GM12892 (cell line): ENCODE results near the gene LIG4. TPM values are rescaled to one million over a fixed set of nuclear protein-coding genes. Genes with fewer than 3 reads are reported as not detected.
"Not testable (repeated sequence)": the region's sequence is repeated elsewhere in the genome, so short reads cannot be mapped to it uniquely, and the experiment has no call there.

Experiments used
- DNase-seq: peaks from one replicate; pipeline ENCODE4 v3.0.0; 2011; ENCODE audit not compliant: insufficient read length
- FAIRE-seq: peaks from 2 replicates; lab custom pipeline; 2011; peaks lifted over from hg19 to GRCh38; lab: Jason Lieb, UNC
- POLR2A ChIP-seq: IDR thresholded peaks from 2 replicates; pipeline ENCODE4 v1.6.1; 2011; ENCODE audit warnings: low read depth, low read length, control low read depth
- POLR2AphosphoS5 ChIP-seq: IDR thresholded peaks from 2 replicates; pipeline ENCODE4 v1.6.1; 2011; ENCODE audit warnings: low read depth, low read length, control low read depth
- TAF1 ChIP-seq: IDR thresholded peaks from 2 replicates; pipeline ENCODE4 v1.6.1; 2011; ENCODE audit warnings: low read depth, mild to moderate bottlenecking, control low read depth, low read length, borderline replicate concordance
- polyA plus RNA-seq: library from polyadenylated mRNA; unstranded; fragments of >200 nt; gene quantifications from one replicate; pipeline ENCODE4 v1.2.1, GENCODE V29; 2012; ENCODE audit warnings: missing spikeins, inconsistent platforms; ENCODE audit not compliant: missing spikeins

LIG4 gene
- polyA plus RNA-seq = 7.0 TPM

DNA sequence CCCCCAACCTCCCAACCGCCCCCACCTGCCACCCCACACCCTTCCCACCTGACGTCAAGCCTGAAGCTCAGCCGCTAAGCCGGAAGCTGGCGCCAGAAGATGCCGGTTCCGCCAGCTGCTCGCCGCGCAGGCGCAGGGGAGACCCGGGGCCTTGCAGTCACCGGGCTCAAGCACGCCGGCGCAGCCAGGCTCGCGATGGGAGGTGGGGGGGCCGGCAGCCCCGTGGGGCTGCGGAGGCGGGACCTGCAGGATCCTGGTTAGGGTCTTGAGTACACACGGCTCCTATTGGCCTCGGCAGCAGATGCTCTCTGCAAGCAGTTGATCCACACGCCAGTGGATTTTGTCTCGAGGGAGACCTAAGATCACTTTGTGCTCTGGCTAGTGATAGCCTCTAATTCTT lies at the start of gene LIG4:
LIG4 (minus strand) TSS at position 101 of the 400 bp plus-strand sequence. CDS start 4,268 bp downstream, outside the sequence.
- peak; percentile 76 for DNase-seq
- FAIRE-seq = peak; percentile 99
- TF ChIP-seq TAF1 (no peak), POLR2A (peak; percentile 56; the same call in 1 of the 2 replicates), POLR2AphosphoS5 (no peak)

DNA sequence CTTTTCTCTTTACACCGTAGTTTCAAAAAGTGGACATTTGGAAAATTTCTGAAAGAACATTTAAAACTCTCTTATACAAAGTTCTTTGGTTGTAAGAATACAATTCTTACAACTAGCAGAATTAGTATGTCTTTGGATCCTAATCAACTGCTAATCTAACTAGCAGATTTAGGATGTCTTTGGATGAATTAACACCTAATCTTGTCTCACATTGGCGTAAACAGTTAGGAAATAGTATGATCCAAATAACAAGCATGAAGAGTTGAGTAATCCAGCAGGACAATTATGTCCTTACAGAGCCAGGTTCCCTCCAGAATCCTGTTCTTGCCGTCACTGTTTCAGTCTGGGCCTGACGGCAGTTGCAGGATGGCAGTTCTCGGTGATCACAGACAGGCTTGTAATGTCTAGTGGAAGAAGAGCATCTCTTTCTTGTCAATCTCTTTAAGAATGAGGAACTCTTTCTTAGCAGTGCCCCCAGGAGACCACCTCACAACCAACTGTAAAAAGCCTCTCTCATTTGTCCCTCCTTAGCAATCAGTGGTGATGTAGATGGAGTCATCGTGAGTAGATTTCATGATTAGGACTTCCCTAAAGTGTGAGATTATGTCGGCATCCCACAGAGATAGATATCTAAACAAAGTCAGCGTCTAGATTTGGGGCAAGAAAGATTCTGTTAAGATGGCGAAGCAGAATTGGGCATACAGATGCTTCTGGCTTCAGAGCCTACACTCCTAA lies 48.5 kb upstream of the LIG4 start:
- no peak for DNase-seq
- FAIRE-seq = no peak
- no peak for TF ChIP-seq POLR2AphosphoS5
- TF ChIP-seq POLR2A = no peak
- no peak for TF ChIP-seq TAF1

DNA sequence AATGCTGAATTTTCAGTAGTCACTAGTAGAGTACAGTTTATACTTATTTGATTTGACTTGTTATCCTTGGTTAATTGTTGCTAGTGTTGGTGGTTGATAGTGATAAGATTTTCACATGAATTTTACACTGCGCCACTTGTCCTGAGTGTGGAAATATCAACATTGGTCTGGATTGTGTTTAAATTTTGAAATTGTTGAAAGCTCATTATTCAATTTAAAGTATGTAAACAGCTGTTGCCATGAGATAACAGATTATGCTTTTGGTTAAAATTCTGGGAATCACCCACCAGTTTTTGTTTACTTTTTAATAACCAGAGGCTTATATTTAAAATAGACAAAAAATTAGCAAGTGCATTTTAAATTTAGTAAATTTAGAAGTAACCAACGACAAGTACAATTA lies 41.9 kb upstream of the LIG4 start:
- TF ChIP-seq TAF1 = no peak
- no peak for TF ChIP-seq POLR2A
- no peak for TF ChIP-seq POLR2AphosphoS5
- DNase-seq (no peak), FAIRE-seq (no peak)

DNA sequence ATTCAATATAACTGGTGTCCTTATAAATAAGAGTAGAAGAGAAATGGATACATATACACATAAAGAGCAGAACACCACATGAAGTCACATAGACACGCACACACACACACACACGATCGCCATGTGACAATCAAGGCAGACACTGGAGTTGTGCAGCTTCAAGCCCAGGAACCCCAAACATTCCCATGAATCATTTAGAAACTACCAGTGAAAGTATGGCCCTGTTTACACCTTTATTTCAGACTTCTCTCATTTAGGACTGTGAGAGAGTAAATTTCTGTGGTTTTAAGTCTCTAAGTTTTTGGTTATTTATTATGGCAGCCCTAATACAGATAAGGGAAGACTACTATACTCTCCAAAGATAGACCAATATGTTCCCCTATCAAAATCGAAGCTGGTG lies 33.8 kb upstream of the LIG4 start:
- no peak for TF ChIP-seq POLR2A
- no peak for TF ChIP-seq TAF1
- no peak for TF ChIP-seq POLR2AphosphoS5
- no peak for FAIRE-seq
- DNase-seq = no peak

DNA sequence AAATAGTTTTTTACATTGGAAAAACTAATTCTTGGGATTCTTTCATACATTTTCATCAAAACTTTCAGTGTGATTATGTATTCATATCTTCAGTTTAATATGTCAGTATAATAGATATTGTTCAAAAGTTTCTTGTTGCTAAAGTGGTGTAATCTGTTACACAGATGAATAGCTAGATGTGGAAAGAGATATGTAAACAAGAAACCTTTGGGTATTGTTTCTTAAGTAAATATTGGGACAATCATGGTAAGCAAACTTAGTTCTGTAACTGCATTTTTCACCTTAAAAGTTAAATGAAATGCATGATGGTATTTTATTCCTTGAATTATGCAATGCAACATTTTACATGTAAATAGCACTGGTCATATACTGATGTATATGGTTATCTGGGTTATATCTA lies 15.0 kb upstream of the LIG4 start:
- TF ChIP-seq POLR2A (no peak), TAF1 (no peak), POLR2AphosphoS5 (no peak)
- DNase-seq (no peak), FAIRE-seq (no peak)

DNA sequence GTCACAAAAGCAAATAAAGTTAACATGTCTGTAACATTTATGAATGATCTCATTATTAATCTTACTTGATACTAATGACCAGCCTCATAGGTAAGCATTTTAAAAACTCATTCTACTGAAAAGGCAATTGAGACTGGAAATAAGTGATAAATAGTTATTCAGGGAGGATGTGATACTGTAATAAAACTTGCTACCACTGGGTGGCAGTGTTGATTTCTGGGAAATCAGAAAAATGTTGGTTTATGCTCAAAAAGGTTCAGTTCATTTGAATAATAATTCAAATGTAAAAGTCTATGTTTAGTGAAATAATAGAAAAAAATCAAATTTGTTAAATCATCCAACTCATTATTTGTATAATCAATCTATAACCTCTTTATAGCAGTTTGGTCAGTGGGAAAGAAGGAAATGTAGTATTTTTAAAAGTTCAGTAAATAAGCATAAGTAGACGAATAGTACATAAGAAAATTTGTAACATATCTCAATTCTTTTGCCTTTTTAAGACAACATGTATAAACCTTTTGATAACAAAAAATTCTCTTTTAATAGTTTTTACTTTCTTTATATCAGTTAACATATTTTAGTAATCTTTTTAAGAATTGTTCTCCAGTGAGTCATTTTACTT lies 12.4 kb upstream of the LIG4 start:
- no peak for TF ChIP-seq TAF1
- no peak for TF ChIP-seq POLR2AphosphoS5
- no peak for TF ChIP-seq POLR2A
- peak; percentile 69 for FAIRE-seq
- no peak for DNase-seq

DNA sequence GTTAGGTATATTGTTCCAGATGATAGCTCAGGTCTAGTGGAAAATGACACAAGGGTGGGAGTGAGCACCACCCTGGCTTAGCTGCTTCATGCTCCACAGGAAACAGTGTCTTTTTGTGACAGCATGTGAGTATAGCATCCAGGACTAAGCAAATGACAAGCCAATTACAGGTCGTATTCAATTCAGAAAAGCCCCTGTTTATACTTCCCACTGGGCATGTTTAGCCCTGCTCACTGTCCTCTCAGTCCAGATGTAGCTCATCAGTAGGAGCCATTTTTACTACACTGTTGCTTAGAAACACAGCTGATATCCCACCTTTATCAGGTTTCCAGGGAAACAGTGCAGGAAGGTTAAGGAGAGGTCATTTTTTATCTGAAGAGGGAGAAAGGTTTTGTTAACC lies 10.8 kb upstream of the LIG4 start:
- FAIRE-seq (peak; percentile 50), DNase-seq (no peak)
- TF ChIP-seq POLR2AphosphoS5 (no peak), POLR2A (no peak), TAF1 (no peak)

DNA sequence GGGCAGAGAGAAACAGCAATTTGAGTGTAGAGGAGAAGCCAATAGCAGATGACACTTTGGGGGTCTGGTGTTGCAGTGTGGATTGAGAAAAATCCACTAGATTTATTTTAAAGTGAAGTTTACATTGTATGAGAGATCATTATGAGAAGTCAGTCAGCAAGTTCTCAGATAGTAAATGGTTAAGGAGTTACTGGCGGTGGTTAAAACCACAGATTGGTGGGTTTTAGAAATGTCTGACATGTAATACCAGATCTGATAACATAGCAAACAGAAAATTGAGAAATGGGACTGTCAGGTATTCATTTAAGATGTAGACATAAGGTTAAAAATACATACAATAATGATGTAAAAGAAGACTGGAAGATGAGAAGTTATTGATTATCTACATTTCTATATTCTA lies 10.1 kb upstream of the LIG4 start:
- TF ChIP-seq POLR2AphosphoS5 = no peak
- TF ChIP-seq TAF1 = no peak
- TF ChIP-seq POLR2A = no peak
- FAIRE-seq (peak; percentile 17), DNase-seq (no peak)

DNA sequence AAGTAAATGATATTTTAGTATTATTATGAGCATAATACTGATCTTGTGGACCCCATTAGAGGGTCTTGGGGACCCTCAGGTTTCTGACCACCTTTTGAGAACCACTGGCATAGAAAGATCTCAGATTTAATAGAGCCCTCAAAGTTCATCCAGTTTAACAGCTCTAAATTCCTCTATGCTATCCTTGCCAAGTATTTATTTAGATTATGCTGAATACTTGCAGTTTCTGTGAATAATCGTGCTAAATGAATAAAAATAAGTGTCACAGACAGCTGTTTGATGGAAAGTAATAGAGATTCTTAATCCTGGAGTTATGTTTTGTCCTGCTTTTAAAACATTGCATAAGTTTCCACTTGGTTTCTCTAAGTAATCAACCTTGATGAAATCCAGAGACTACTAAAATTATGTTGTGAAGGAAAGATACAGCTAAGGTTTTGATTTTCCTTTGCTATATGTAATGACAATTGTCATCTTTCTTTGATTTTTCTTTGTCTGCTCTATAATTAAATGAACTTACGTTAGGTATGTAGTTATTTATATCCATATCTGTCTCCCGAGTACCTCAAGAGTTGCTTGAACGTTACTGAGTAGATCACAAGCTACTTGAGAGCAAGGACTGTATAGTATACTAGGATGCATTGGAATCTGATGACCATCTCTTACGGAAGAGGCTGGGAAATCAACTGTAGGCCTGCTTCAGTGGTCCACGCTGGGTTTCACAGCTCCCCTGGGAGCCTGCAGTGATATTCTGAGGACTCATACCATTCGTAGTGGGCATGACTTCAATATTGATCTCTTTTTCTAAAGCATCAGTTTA lies 8.6 kb upstream of the LIG4 start:
- FAIRE-seq (no peak), DNase-seq (no peak)
- TF ChIP-seq TAF1 = no peak
- TF ChIP-seq POLR2A = no peak
- TF ChIP-seq POLR2AphosphoS5 = no peak

DNA sequence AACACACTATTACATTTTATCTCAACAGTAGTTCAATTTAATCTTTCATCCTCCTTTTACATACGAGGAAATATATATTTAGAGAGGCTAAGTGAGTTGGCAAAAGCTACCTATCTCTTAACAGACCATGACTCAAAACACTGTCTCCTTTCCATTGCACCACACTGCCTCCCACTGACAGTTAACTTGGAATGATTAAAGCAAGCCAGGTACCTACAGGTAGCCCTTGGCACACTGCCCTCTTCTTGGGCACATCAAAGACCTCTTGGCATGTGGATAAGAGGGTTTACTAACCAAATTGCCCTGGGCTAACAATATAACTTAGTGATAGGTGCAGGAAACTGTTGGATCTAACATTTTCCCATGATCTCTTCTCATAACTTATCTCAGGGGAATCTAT lies 4.7 kb upstream of the LIG4 start:
- FAIRE-seq (peak; percentile 53), DNase-seq (no peak)
- TF ChIP-seq POLR2AphosphoS5 (no peak), POLR2A (no peak)

DNA sequence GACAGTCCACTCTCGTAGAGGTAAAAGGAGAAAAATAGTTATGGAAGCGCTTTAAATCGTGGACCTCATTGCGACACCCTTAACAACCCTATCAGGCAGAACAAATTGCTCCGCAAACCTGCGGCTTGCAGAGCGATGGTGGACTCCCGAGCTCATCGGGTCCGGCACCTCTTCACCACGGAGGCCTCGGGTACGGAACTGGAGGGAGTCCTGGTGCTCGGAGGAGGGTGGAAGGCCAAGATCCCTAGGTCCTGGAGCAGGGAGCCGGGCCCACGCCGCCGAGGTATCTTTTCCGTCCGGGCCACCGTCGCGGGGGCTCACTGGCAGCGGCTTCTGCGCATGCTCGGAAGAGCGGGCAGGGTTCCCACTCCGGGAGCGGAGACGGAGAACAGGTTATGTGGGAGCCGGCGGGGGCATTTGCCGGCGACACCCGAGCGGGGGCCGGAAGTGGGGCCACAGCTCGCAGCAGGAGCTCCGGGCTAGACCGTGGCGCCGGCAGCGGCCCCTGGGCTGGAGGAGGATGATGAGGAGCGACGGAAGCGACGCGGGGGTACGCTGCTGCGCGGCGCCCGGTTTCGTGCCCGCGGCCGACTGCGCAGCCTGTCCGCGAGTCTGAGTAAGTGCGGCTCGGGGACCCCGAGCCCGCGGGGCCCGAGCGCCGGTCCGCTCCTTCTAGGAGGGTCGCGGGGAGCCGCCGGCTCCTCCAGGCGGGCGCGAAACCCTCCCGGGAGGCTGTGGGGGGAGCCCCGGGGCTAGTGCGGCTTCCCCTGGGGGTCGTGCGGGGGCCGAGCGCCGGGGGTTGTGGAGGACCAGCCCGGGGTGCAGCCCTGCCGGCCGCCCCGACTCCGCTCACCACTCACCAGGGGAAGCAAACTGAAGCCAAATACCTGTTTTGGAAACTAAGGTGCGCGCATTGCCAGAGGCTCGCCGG lies 3.0 kb upstream of the LIG4 start, which contains the start of gene ABHD13:
ABHD13 (plus strand) TSS at position 349 of the 931 bp plus-strand sequence. CDS start 10,827 bp downstream, outside the sequence.
- TF ChIP-seq TAF1 (peak; percentile 63; the same call in 1 of the 2 replicates), POLR2A (peak; percentile 81; the same call in 1 of the 2 replicates), POLR2AphosphoS5 (peak; percentile 61; the same call in 1 of the 2 replicates)
- FAIRE-seq (peak; percentile 93), DNase-seq (peak; percentile 78)

DNA sequence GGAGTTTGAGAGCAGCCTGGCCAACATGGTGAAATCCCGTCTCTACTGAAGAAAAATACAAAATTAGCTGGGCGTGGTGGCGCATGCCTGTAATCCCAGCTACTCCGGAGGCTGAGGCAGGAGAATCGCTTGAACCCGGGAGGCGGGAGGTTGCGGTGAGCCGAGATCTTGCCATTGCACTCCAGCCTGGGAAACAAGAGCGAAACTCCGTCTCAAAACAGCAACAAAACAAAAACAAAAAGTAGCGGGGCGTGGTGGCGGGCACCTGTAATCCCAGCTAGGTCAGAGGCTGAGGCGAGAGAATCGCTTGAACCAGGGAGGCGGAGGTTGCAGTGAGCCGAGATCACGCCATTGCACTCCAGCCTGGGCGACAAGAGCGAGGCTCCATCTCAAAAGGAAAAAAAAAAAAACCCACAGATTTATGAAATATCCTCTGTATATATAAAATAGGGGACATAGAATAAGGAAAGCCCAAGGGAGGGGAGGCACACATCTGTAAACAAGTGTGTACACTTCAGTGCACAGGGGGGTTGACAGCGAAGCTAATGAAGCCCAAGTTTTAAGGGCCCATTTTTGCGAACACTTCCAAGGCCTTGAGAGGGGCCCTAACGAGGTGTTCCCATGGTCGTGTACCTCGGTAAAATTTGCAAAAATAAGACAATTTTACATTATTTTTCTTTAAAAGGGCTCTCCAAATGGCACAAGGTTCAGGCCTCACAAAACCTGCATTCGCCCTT lies 2.1 kb upstream of the LIG4 start:
- not testable (repeated sequence) for DNase-seq, FAIRE-seq
